ENCODE data around the gene MED23. TPM values are rescaled to one million over a fixed set of nuclear protein-coding genes. Genes with fewer than 3 reads are reported as not detected.

MED23 gene
- total RNA-seq, 1 donor, result 54.4 TPM

DNA sequence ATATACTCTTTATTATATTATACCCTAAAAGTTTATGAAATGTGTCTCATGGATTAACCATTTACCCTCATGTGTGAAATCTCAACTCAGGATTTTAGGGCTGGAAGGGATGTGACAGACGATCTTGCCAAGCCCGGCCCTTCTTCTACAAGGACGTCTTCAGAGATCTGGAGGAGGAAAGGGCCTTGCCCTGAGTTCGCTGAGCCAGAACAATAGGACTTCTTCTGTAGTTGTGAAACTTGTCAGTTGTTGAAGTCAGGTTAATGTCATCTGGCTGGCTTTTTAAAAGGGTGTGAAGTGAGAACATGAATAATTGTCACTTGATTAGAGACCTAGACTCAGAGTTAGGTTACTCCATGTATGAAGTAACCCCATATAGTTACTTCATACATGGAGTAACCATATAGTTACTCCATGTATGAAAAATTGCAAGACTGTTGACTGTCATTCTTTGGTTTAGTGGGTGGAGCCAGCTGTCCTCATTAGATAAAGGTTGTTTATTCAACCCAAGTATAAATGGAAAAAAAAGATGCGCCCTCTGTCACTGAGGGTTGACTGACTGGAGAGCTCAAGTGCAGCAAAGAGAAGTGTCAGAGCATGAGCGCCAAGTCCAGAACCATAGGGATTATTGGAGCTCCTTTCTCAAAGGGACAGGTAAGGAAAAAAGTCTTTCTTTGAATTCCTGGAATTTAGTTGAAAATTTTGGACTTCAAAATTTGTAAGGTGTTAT, 55.2 kb downstream of the MED23 start, which contains the start of gene ARG1:
Gene ARG1, plus strand, starts transcription at position 541 of the 730 bp plus-strand sequence. Its CDS starts 57 bp downstream, at position 598.
- no peak for TF ChIP-seq CTCF (IDR thresholded peaks at IDR 0.05; ENCODE audit: insufficient read depth, low read depth, low read length)
- H3K4me3 ChIP-seq (ENCODE audit: low read depth, low read length), result no peak within 1 kb of the TSS
- no peak for DNase-seq (ENCODE audit: low read depth)

GRCh38 chr6:131568726-131569125, 59.3 kb downstream of the MED23 start:
- TF ChIP-seq CTCF (IDR thresholded peaks at IDR 0.05; ENCODE audit: insufficient read depth, low read depth, low read length), result no peak

DNA sequence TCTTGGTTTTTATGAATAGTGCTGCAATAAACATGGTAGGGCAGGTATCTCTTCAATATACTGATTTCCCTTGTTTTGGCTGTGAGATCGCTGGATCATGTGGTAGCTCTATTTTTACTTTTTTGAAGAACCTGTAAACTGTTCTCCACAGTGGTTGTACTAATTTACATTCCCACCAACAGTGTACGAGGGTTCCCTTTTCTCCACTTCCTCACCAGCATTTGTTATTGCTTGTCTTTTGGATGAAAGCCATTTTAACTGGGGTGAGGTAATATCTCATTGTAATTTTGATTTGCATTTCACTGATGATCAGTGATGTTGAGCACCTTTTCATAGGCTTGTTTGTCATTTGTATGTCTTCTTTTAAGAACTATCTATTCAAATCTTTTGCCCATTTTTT, 63.0 kb downstream of the MED23 start:
- no peak overlapping the region for H3K4me3 ChIP-seq (ENCODE audit: low read depth, low read length)
- DNase-seq (ENCODE audit: low read depth), result no peak
- no peak for TF ChIP-seq CTCF (IDR thresholded peaks at IDR 0.05; ENCODE audit: insufficient read depth, low read depth, low read length)

More at GRCh38 chr6:131568726-131569125, 59.3 kb downstream of the MED23 start:
- H3K4me3 ChIP-seq (ENCODE audit: low read depth, low read length), result no peak overlapping the region
- DNase-seq (ENCODE audit: low read depth), result no peak

DNA sequence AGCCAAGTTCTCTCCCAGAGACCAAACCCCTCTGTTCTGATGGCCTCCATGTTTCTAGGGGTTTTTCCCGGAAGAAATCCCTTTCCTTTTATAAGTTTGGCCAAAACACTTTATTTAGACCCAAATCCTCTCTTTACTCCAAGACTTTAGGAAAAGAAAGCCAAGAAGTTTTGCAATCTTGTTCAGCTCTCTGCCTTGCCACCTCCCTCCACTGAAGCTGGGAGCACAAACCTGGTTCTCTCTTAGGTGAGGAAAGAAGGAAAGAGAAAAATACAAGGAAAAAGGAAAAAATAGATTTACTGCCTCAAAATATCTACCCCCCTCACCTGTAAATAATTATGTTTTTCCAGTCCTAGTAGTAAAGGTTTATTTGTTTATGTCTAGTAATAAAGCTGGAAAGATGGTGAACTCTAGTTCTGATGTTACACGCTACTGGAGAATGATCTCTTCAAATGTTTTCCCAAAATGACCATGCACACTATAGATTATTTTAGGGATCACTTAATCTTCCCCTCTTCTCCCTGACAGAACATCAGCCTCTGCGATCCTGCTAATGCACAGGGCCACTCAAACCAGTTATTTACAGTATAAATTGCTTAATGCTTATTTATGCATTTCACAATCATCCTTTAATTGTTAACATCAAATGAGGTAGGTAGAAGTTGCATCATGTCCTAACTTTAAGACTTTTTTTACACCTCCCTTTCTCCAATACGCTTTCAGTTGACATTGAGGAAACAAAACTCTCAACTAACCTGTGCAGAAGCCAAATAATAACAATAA, 65.9 kb downstream of the MED23 start:
- H3K4me3 ChIP-seq (ENCODE audit: low read depth, low read length), result no peak overlapping the region
- DNase-seq (ENCODE audit: low read depth), result peak; percentile 6
- no peak for TF ChIP-seq CTCF (IDR thresholded peaks at IDR 0.05; ENCODE audit: insufficient read depth, low read depth, low read length)

DNA sequence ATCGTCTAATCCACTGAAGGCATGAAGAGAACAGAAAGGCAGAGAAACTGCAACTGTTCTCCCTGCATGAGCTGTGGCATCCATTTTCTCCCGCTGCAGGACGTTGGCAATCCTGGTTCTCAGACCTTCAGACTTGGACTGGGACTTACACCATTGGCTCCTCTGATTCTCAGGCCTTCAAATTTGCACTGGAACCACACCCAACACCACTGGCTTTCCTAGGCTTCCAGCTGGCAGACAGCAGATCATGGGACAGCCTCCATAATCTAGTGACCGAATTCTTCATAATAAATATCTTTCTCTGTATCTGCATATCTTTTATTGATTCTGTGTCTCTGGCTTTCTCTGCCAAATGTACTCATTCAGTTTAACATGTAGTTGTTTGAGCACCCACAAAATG, 69.1 kb downstream of the MED23 start:
- H3K4me3 ChIP-seq (ENCODE audit: low read depth, low read length), result no peak overlapping the region
- DNase-seq (ENCODE audit: low read depth), result no peak
- no peak for TF ChIP-seq CTCF (IDR thresholded peaks at IDR 0.05; ENCODE audit: insufficient read depth, low read depth, low read length)

GRCh38 chr6:131555992-131556391, 72.0 kb downstream of the MED23 start:
- no peak for DNase-seq (ENCODE audit: low read depth)
- H3K4me3 ChIP-seq (ENCODE audit: low read depth, low read length), result no peak overlapping the region
- TF ChIP-seq CTCF (IDR thresholded peaks at IDR 0.05; ENCODE audit: insufficient read depth, low read depth, low read length), result no peak

Data from fibroblast of villous mesenchyme (primary cell).